Retinal pigment epithelial cell (primary cell): Measurements from ENCODE around the gene MPND.

Experiments
- DNase-seq: peaks from one replicate; pipeline ENCODE4 v3.0.0-alpha.2; 2010; ENCODE audit warnings: low read depth
- H3K4me3 ChIP-seq: 2 replicates; pipeline ENCODE4 v1.5.1; 2011; ENCODE audit warnings: mild to moderate bottlenecking, low read length, control low read depth, moderate library complexity
- CTCF ChIP-seq: conservative IDR thresholded peaks from 2 replicates; pipeline ENCODE4 v1.5.1; 2011; ENCODE audit warnings: low read depth, low read length, control low read depth, inconsistent platforms

The MPND gene

GRCh38 chr19:4386041-4386782, 42.9 kb downstream of the MPND start:
- no peak for DNase-seq
- H3K4me3 ChIP-seq = no peak overlapping the region
- TF ChIP-seq CTCF = no peak

GRCh38 chr19:4388337-4389063, 45.1 kb downstream of the MPND start:
- H3K4me3 ChIP-seq = no peak overlapping the region
- DNase-seq = no peak
- no peak for TF ChIP-seq CTCF

- no peak for DNase-seq
- no peak for TF ChIP-seq CTCF
- no peak overlapping the region for H3K4me3 ChIP-seq
Measured at GRCh38 chr19:4389064-4389375, 45.7 kb downstream of the MPND start.

- no peak for TF ChIP-seq CTCF
- H3K4me3 ChIP-seq = no peak overlapping the region
- DNase-seq = no peak
Measured at GRCh38 chr19:4389511-4390016, 46.2 kb downstream of the MPND start.

GRCh38 chr19:4390017-4390566, 46.7 kb downstream of the MPND start:
- no peak overlapping the region for H3K4me3 ChIP-seq
- DNase-seq = no peak
- TF ChIP-seq CTCF = no peak

- no peak for TF ChIP-seq CTCF
- no peak for DNase-seq
- H3K4me3 ChIP-seq = no peak overlapping the region
Measured at GRCh38 chr19:4390567-4391305, 47.4 kb downstream of the MPND start.
